Upper lobe of left lung (tissue), 6 donors: ENCODE data around the gene AIFM3. TPM values are rescaled to one million over a fixed set of nuclear protein-coding genes. Genes with fewer than 3 reads are reported as not detected.
"Not testable (repeated sequence)": the region's sequence is repeated elsewhere in the genome, so short reads cannot be mapped to it uniquely, and the experiment has no call there.

Experiments
- ATAC-seq, 2 donors: fragments of 200-7000 bp; cut with Tn5 transposase; one replicate each; pipeline ENCODE4 v1.9.1; 2022; ENCODE audit warnings: mild to moderate bottlenecking in 2 of 2, moderate library complexity in 2 of 2; ENCODE audit not compliant: low FRiP score in 2 of 2
- DNase-seq, 2 donors: peaks; one replicate each; pipeline ENCODE4 v3.0.0-alpha.2; 2019 to 2020
- H3K27ac ChIP-seq, 4 donors: fragments of 200-600 bp; sonication (generic); one replicate each; pipeline ENCODE4 v1.5.1; 2016 to 2019
- H3K27me3 ChIP-seq, 4 donors: fragments of 200-600 bp; sonication (generic); one replicate each; pipeline ENCODE4 v1.5.1; 2017 to 2019
- H3K36me3 ChIP-seq, 4 donors: fragments of 200-600 bp; sonication (generic); one replicate each; pipeline ENCODE4 v1.5.1; 2016 to 2019
- H3K4me1 ChIP-seq, 4 donors: fragments of 200-600 bp; sonication (generic); one replicate each; pipeline ENCODE4 v1.5.1; 2018 to 2019
- H3K4me3 ChIP-seq, 4 donors: fragments of 200-600 bp; sonication (generic); one replicate each; pipeline ENCODE4 v1.5.1; 2017 to 2019; ENCODE audit warnings: mild to moderate bottlenecking in 2 of 4, moderate library complexity in 1 of 4
- H3K9me3 ChIP-seq, 4 donors: fragments of 200-600 bp; sonication (generic); one replicate each; pipeline ENCODE4 v1.5.1; 2018 to 2019
- EP300 ChIP-seq, 4 donors: sonication (generic); formaldehyde crosslinking; IDR thresholded peaks; one replicate each; pipeline ENCODE4 v1.5.1; 2017; ENCODE audit warnings: antibody characterized with exemption in 4 of 4, control low read depth in 2 of 4
- POLR2A ChIP-seq, 4 donors: fragments of 450-650 bp; IDR thresholded peaks; one replicate each; pipeline ENCODE4 v1.5.1; 2016 to 2017; ENCODE audit warnings: antibody characterized with exemption in 4 of 4, mild to moderate bottlenecking in 2 of 4
- POLR2AphosphoS5 ChIP-seq, 2 donors: sonication (generic); formaldehyde crosslinking; IDR thresholded peaks; one replicate each; pipeline ENCODE4 v1.5.1; 2017; ENCODE audit warnings: antibody characterized with exemption in 2 of 2
- WGBS, 2 donors: methylation state at CpG; one replicate each; pipeline ENCODE4 v1.1.5; 2017 to 2018; 5-methylcytosine and 5-hydroxymethylcytosine counted together
- total RNA-seq, 6 donors: library from RNA; depleted of rRNA in 4 of 6; stranded (reverse); fragments of >200 nt in 4 of 6; gene quantifications; one replicate each; pipeline versions ENCODE4 v1.1.0 to v1.2.1, GENCODE V29; 2016 to 2021
- TF ChIP-seq, protein P1 (sequence below), 6 experiments: fragments of 450-650 bp in 4 of 6; fragments of 200-600 bp in 2 of 6; sonication (generic) in 2 of 6; IDR thresholded peaks; one replicate each; pipeline ENCODE4 v1.5.1; 2016 to 2019; ENCODE audit warnings: antibody characterized with exemption in 6 of 6
- donor health status: DM: no; HTN: no; CAD: no; lungs with moderate emphysema.
- donor health status: DM: no; HTN: yes; CAD: no; lungs with severe emphysema.

Gene AIFM3
- total RNA-seq, 6 donors from 2014 or later: 4.7 to 9.4 (median 6.6) TPM

DNA sequence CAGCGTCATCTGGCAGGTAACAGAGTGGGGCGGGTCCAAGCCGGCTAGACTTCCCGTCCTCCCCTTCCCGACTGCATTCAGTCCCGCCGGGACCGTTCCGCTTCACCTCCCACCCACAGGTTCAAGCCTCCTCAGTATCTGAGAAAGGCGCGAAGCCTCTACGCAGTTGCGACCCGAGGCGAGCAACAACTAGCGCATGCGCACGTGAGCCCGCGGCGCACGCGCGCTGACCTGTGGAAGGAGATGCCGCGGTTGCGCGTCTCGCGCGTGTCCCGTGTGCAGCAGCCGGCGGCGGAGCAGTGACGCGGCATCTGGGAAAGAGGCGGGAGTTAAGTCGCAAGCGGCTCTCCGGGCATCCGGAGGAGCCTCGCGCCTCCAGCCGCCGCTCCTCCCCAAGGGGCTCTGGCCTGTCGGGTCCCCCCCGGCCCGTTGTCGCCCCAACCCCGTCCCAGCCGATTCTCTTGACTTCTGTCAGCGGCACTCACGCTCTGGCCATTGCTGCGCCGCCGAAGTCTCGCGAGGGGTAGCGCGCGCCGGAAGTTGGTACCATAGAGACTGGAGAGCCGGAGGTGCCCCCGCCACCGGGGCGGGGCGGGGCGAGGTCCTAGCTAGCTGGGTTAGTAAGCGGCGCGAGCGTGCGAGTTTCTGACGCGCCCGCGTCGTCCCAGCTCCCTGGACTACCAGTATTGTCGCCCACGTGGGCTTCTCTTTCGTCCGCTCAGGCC lies 34.7 kb downstream of the AIFM3 start, which contains the start of gene THAP7:
Gene THAP7, minus strand, starts transcription at position 518 of the 725 bp plus-strand sequence. Its CDS starts 207 bp downstream, at position 311.
- TF ChIP-seq POLR2AphosphoS5 (IDR thresholded peaks at IDR 0.05): peak; percentile 74 to 81
- TF ChIP-seq POLR2A (IDR thresholded peaks at IDR 0.05): peak in 3 of 4 donors; percentile 66 to 91 (median 79)
- peak in 1 of 4 donors; percentile 19 for TF ChIP-seq EP300 (IDR thresholded peaks at IDR 0.05)
- TF ChIP-seq, protein P1, sequence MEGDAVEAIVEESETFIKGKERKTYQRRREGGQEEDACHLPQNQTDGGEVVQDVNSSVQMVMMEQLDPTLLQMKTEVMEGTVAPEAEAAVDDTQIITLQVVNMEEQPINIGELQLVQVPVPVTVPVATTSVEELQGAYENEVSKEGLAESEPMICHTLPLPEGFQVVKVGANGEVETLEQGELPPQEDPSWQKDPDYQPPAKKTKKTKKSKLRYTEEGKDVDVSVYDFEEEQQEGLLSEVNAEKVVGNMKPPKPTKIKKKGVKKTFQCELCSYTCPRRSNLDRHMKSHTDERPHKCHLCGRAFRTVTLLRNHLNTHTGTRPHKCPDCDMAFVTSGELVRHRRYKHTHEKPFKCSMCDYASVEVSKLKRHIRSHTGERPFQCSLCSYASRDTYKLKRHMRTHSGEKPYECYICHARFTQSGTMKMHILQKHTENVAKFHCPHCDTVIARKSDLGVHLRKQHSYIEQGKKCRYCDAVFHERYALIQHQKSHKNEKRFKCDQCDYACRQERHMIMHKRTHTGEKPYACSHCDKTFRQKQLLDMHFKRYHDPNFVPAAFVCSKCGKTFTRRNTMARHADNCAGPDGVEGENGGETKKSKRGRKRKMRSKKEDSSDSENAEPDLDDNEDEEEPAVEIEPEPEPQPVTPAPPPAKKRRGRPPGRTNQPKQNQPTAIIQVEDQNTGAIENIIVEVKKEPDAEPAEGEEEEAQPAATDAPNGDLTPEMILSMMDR (IDR thresholded peaks at IDR 0.05): peak in 1 of 6 experiments; percentile 17
- Histone ChIP-seq H3K4me3 (peak within 1 kb of the TSS; percentile 61 to 85 (median 70)), H3K9me3 (no peaks in the 10 kb centered on the region), H3K27ac (peak within 1 kb of the TSS; percentile 96 to 99 (median 98)), H3K36me3 (peaks cover 0 to 34% (median 25%) of the 10 kb centered on the region in 4 donors), H3K4me1 (peaks cover 22 to 39% (median 29%) of the 10 kb centered on the region in 4 donors), H3K27me3 (no peaks in the 10 kb centered on the region)
- peak; percentile 97 to 98 for ATAC-seq
- 0 to 1% methylated on average over 11 to 49 of the region's 83 CpGs for WGBS, 2 donors
- peak; percentile 97 to 100 for DNase-seq

DNA sequence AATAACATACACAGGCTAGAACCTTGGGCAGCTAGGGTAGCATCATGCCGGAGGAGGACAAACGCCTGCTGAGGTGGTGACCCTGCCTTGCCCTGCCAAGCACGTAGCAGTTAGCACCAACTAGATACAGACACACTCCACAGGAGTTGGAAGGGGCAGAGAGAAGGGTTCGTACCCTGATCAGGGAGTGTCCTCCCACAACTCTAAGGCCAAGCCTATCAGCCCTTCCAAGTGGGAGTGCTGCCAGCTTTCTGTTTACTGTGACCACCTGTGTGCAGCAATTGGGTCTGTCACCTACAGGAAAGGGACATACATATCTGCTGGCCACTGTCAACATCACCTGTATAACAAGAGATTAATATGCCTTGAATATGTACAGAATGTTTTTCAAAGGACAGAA lies 36.7 kb downstream of the AIFM3 start:
- H3K9me3 ChIP-seq: no peaks in the 10 kb centered on the region
- DNase-seq (no peak), ATAC-seq (no peak)
- TF ChIP-seq POLR2AphosphoS5 (IDR thresholded peaks at IDR 0.05): no peak
- TF ChIP-seq, protein P1 (IDR thresholded peaks at IDR 0.05): no peak
- no peak for TF ChIP-seq EP300 (IDR thresholded peaks at IDR 0.05)
- TF ChIP-seq POLR2A (IDR thresholded peaks at IDR 0.05): no peak
- H3K27ac ChIP-seq: peak overlapping the region in 1 of 4 donors; percentile 99
- no peaks in the 10 kb centered on the region for H3K27me3 ChIP-seq
- no peak overlapping the region for H3K4me3 ChIP-seq
- H3K4me1 ChIP-seq: peaks cover 22 to 39% (median 29%) of the 10 kb centered on the region in 4 donors
- H3K36me3 ChIP-seq: peaks cover 0 to 18% (median 15%) of the 10 kb centered on the region in 4 donors
- WGBS, 2 donors: 74 to 82% methylated on average over 3 to 4 of the region's 4 CpGs

DNA sequence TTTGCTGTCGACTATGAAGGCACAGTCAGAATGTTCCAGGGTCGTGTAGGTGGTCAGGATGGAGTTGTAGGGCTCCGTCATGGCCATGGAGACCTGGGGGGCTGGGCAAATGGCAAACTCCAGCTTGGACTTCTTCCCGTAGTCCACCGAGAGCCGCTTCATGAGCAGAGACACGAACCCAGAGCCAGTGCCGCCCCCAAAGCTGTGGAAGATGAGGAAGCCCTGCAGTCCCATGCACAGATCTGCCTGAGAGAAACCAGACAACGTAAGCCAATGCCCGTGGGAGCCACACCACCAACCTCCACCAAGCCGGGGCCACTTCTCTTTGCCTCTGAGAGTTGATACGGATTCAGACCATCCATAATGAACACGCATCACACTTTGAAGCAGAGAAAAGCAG lies 42.2 kb downstream of the AIFM3 start:
- H3K27me3 ChIP-seq, H3K9me3 ChIP-seq, DNase-seq, H3K4me3 ChIP-seq, H3K27ac ChIP-seq, ATAC-seq, H3K4me1 ChIP-seq, H3K36me3 ChIP-seq: not testable (repeated sequence)
- WGBS, 2 donors: 74 to 86% methylated on average over 9 to 13 of the region's 13 CpGs

DNA sequence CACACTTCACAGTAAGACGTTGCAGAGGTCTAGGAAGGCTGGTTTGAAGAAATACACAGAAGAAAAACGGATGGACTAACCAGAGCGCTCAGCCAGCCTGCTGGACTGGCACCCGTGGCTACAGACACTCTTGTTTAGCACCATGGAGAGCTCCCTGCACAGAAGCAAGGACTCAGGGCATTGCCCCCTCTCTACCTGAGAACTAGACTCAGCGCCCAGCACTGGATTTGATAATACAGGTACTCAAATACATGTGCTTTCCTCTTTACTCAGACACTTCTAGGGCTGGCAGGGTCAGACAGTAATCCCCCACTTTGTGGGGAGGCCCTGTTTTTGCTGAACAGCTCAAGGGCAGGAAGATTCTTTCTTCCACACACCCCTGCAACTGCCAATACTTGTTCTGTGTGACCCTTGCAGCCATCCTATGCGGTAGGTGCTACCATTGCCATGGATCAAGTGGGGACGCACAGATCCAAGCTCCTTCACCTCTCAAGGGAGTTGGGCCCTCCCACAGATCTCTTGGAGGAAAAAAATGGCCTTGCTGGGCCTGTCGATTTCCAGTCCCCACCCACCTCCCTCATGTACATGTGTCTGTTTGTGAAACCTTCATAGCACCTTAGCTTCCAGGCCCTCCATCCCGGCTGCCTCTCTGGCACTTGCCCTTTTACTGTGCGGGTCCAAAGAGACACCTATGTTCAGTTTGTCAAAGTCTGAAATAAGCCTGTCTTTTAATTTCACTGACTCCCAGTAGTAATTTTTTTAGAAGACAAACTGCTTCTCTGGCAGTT lies 42.8 kb downstream of the AIFM3 start:
- H3K9me3 ChIP-seq: no peaks in the 10 kb centered on the region
- no peaks in the 10 kb centered on the region for H3K36me3 ChIP-seq
- ATAC-seq: no peak
- no peak for DNase-seq
- peaks cover 11 to 14% (median 12%) of the 10 kb centered on the region in 4 donors for H3K4me1 ChIP-seq
- no peaks in the 10 kb centered on the region for H3K27me3 ChIP-seq
- no peak overlapping the region for H3K4me3 ChIP-seq
- no peak overlapping the region for H3K27ac ChIP-seq
- TF ChIP-seq, protein P1 (IDR thresholded peaks at IDR 0.05): no peak
- no peak for TF ChIP-seq POLR2A (IDR thresholded peaks at IDR 0.05)
- TF ChIP-seq EP300 (IDR thresholded peaks at IDR 0.05): no peak
- no peak for TF ChIP-seq POLR2AphosphoS5 (IDR thresholded peaks at IDR 0.05)
- WGBS, 2 donors: 62 to 69% methylated on average over 10 of the region's 10 CpGs

DNA sequence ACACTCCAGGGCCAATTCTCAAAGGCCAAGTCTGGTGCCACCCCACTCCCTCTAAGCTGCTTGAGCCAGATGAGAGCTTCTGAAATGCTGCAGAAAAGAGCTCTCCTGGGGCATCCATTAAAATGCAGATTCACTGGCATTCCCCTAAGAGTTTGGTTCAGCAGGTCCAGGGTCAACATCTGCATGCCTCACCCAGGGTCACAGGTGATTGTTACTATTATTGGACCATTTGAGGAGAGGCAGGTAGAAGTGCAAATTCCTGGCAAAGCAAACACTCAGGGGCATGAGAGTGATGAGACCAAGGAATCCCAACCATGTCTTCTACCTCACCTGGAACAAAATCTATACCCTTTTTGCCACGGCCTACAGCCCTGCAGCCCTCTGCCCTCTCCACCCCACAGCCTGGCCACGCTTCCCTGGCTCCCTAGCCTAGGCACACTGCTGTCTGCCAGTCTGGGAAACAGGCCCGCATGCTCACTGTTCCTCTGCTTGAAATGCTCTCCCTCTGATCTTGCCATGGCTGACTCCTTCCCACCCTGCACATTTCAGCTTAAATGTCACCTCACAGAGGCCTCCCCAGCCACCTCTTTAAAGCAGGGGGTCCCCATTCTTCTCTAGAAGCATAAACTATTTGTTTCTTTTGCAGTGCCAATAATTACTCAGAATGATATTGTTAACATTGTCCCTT lies 43.5 kb downstream of the AIFM3 start:
- peaks cover 18 to 22% (median 20%) of the 10 kb centered on the region in 4 donors for H3K4me1 ChIP-seq
- DNase-seq (peak in 1 of 2 donors; percentile 22), ATAC-seq (no peak)
- no peaks in the 10 kb centered on the region for H3K9me3 ChIP-seq
- TF ChIP-seq POLR2AphosphoS5 (IDR thresholded peaks at IDR 0.05) (no peak), POLR2A (IDR thresholded peaks at IDR 0.05) (no peak), EP300 (IDR thresholded peaks at IDR 0.05) (no peak)
- TF ChIP-seq, protein P1 (IDR thresholded peaks at IDR 0.05): no peak
- 92 to 94% methylated on average over 3 of the region's 3 CpGs for WGBS, 2 donors
- H3K27ac ChIP-seq: no peak overlapping the region
- H3K27me3 ChIP-seq: no peaks in the 10 kb centered on the region
- no peaks in the 10 kb centered on the region for H3K36me3 ChIP-seq
- H3K4me3 ChIP-seq: no peak overlapping the region
